ENCODE data around the gene SYDE2.

SYDE2 gene

GRCh38 chr1:85216697-85217096, 15.9 kb upstream of the SYDE2 start:
- Histone ChIP-seq H3K27ac (no peak overlapping the region), H3K4me3 (no peak overlapping the region)
- DNase-seq (ENCODE audit: low spot score): no peak
- TF ChIP-seq, protein P1, sequence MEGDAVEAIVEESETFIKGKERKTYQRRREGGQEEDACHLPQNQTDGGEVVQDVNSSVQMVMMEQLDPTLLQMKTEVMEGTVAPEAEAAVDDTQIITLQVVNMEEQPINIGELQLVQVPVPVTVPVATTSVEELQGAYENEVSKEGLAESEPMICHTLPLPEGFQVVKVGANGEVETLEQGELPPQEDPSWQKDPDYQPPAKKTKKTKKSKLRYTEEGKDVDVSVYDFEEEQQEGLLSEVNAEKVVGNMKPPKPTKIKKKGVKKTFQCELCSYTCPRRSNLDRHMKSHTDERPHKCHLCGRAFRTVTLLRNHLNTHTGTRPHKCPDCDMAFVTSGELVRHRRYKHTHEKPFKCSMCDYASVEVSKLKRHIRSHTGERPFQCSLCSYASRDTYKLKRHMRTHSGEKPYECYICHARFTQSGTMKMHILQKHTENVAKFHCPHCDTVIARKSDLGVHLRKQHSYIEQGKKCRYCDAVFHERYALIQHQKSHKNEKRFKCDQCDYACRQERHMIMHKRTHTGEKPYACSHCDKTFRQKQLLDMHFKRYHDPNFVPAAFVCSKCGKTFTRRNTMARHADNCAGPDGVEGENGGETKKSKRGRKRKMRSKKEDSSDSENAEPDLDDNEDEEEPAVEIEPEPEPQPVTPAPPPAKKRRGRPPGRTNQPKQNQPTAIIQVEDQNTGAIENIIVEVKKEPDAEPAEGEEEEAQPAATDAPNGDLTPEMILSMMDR (IDR thresholded peaks at IDR 0.05): no peak

GRCh38 chr1:85214654-85215053, 13.8 kb upstream of the SYDE2 start:
- no peak for DNase-seq (ENCODE audit: low spot score)
- no peak overlapping the region for H3K27ac ChIP-seq
- TF ChIP-seq, protein P1 (IDR thresholded peaks at IDR 0.05): no peak
- H3K4me3 ChIP-seq: no peak overlapping the region

GRCh38 chr1:85208488-85208887, 7.7 kb upstream of the SYDE2 start:
- H3K4me3 ChIP-seq: no peak overlapping the region
- H3K27ac ChIP-seq: no peak overlapping the region
- DNase-seq (ENCODE audit: low spot score): no peak
- TF ChIP-seq, protein P1 (IDR thresholded peaks at IDR 0.05): no peak

DNA sequence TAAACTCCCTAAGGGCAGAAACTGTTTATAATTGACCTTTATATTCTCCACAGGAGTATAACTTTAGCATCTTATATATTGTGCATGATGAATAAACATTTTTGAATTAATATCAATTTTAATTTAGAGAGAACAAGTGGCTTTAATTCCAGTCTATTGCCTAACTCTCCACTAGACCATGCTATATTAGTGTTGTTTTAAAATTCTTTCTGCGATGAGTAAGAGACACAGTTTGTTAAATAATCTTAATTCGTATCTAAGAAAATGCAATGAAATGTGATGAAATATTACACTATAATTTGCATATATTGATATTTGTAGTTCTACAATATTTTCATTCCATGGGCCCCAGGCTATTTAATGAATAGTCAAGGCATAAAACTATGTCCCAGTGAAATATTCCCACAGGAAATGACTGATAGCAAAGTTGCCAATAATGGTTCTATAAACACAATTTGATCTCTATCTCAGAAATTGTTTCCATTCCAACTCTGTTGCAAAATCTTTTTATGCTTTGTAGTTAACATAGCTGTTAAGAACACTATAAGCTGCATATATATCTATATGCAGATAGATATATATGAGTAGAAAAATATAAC, 2.9 kb upstream of the SYDE2 start:
- Histone ChIP-seq H3K4me3 (no peak overlapping the region), H3K27ac (no peak overlapping the region)
- no peak for DNase-seq (ENCODE audit: low spot score)
- TF ChIP-seq, protein P1 (IDR thresholded peaks at IDR 0.05): no peak

DNA sequence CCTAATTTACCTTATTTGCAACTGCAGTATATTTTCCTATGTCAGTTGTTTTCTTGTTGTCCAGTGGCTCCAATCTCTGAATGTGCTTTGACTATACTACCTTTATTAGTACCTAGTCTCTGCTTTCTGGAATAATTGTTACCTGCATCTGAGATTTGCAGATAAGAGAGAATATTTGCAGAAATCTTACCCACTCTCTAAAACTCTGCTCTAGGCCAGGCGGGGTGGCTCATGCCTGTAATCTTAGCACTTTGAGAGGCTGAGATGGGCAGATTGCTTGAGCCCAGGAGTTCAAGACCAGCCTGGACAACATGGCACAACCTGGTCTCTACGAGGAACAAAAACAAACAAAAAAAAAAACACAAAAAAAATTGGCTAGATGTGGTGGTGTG, 2.0 kb upstream of the SYDE2 start:
- TF ChIP-seq, protein P1 (IDR thresholded peaks at IDR 0.05): no peak
- no peak for DNase-seq (ENCODE audit: low spot score)
- no peak overlapping the region for H3K27ac ChIP-seq
- H3K4me3 ChIP-seq: no peak overlapping the region

DNA sequence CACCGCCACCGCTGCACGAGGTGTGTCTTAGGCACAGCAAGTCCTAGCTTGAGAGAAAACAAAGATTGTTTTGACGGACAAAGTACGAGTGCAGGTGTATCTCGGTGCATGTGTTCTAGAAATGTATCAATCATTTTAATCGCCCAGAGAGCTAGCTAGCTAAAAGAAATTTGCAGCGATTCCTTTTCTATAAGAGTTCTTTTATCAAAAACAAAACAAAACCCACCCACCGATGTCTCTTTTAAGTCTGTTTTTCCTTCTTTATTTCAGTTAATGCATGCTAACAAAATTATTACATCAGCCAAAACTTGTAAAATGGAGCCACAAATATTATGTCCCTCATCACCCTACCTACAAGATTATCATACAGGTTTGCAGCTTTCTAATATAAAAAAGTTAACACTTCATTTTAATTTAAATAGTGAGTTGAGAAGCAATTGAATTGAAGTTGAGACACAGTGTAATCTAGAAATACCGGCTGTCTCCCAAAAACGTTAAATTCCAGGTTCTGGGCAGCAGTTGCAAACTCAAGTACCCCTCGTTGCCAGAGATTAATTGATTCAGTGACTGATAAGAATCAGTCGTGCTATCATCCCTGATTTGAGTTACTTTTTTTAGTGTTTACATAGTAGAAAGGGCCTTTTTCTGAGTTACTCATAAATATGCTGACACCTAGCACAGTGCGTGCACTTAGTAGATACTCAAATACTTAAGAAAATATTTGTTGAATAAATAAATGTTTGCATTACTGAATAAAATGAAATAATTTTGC, 1.5 kb upstream of the SYDE2 start:
- DNase-seq (ENCODE audit: low spot score): no peak
- peak overlapping the region in 1 of 2 donors; percentile 85 for H3K27ac ChIP-seq
- TF ChIP-seq, protein P1 (IDR thresholded peaks at IDR 0.05): no peak
- H3K4me3 ChIP-seq: peak overlapping the region; percentile 77

Data from coronary artery (tissue), 2 donors.